GM12874 (cell line): Measurements from ENCODE around the gene BTG2.

Experiments used
- TF ChIP-seq, protein P1 (sequence below): IDR thresholded peaks from 2 replicates; pipeline ENCODE4 v1.5.1; 2011; ENCODE audit warnings: low read depth, mild to moderate bottlenecking, control low read depth, low read length, moderate library complexity; ENCODE audit not compliant: insufficient read depth

The BTG2 gene

DNA sequence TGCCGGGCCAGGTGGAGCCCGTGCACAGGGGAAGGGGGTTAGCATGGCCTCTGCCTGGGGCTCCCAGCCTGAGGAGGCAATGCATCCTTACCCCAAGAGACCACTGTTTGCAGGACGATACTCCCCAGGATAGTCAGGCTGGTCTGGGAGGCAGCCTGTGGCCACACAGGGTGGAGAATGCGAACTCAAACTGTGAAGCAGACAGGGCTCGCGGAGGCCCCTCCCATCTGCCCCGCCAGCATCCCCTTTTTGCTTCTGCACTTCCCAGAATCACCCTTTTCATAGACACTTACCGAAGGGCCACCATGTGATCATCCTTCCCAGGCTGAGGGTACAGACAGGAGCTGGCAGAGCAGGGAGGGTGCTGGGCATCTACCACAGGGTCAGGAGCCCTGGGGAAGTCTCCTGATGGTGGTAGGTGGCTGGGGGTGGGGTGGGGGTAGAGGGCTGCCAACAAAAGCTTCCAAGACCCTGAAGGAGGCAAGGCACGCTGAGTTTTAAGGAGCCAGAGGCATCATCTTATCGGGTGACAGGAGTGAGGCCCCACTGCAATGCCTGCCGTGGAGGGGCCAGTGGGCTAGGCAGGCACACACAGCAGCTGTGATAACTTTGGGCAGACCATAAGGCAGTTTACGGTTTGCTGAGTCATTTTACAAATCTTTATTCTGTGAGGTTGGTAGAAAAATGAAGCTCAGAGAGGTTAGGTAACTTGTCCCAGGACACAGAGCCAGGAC is 31.3 kb upstream of the BTG2 start:
- TF ChIP-seq, protein P1, sequence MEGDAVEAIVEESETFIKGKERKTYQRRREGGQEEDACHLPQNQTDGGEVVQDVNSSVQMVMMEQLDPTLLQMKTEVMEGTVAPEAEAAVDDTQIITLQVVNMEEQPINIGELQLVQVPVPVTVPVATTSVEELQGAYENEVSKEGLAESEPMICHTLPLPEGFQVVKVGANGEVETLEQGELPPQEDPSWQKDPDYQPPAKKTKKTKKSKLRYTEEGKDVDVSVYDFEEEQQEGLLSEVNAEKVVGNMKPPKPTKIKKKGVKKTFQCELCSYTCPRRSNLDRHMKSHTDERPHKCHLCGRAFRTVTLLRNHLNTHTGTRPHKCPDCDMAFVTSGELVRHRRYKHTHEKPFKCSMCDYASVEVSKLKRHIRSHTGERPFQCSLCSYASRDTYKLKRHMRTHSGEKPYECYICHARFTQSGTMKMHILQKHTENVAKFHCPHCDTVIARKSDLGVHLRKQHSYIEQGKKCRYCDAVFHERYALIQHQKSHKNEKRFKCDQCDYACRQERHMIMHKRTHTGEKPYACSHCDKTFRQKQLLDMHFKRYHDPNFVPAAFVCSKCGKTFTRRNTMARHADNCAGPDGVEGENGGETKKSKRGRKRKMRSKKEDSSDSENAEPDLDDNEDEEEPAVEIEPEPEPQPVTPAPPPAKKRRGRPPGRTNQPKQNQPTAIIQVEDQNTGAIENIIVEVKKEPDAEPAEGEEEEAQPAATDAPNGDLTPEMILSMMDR = no peak

DNA sequence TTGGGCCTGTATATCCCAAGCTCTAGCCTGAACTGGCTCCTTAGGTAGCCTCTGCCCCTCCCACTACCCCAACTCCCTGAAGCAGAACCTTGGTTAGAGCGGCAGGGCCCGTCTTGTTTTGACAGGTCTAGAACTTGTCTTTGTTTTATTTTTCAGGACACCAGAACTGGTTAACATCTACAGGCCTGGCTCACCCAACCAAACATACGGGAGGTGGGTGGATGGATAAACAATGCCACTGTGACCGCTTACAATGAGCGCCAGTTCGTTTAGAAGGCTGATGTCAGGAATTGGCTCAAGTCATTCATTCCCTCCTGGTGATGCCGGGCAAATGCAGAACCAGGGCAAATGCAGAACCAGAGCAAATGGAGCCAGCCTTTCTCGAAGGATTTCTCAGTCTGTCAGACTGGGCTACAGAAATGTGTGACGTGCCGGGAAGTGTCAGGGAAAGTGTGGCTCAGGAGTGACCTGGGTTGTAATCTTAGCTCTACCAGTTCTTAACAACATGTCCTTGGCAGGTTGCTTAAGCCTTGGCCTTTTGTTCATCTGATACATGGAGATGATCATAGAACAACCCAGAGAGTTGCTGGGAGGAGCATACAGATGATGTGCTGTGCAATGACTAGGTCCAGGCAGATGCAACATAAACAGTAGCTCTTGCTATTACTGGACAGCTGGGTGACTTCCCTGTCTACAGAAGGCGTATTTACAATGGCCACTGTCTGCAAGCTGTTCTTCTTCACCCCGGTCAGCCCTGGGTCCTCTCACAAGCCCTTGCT is 30.5 kb upstream of the BTG2 start:
- TF ChIP-seq, protein P1 = no peak

DNA sequence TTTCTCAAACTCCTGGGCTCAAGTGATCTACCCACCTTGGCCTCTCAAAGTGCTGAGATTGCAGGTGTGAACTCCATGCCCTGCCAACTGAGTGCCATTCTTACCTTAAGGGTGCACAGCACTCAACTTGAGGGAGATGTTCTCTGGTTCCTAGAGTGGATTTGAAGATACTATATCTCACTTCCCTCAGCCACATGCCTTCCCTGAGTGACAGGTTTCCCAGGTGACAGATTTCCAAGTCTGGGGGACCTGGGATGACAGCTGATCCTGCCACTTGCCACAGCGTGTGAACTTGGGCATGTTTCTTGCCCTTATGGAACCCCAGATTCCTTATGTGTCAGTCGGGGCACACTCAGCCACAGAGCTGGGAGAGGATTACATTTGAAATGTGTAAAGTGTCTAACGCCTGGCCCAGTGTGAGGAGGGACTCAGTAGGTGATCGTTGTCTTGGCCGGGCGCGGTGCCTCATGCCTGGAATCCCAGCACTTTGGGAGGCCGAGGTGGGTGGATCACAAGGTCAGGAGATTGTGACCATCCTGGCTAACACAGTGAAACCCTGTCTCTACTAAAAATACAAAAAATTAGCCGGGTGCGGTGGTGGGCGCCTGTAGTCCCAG is 29.6 kb upstream of the BTG2 start:
- TF ChIP-seq, protein P1 = no peak

DNA sequence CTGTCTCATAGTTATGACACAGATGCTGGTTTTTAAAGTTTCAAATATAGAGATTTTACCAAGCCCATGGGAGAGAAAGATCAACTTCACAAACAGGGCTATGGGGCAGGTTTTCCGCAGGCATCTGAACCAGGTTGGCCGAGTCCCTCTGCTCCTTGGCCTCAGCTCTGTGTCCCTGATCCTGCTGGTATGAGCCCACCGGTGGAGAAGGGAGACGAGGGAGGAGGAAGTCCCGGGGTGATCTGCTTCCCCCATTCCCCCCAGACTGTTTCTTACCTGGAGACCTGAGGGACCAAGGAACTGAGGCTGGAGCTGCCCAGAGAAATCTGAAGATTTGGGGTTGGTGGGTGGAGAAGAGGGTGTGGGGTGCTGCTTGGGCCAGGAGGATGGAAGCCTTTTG is 28.9 kb upstream of the BTG2 start:
- TF ChIP-seq, protein P1 = no peak

DNA sequence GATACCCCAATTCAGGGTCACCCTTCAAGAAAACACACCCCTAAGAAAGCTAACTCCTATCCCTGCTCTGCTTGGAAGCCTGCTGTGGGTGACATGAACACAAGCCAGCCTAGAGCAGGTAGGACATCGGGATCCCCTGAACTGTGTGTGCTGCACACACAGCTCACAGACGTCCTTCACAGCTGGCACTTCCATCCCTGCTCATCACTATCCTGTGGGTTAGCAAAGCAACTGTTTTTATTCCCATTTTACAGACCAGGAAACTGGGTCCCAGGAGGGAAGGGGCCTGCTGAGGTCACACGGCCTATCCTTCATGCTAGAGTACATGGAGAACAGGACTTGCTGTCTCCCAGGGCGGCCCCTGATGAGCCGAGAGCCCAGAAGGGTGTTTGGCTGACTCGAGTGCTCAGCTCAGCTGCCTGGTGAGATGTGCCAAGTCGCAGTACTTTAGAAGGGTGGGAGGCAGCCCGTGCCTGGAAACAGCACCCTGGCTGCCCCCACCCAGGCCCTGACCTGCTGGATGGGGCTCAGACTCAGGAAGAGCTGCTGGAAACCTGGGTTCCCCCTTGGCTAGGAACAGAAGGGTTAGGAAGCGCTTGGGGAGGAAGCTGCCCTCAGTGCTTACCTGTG is 28.3 kb upstream of the BTG2 start:
- TF ChIP-seq, protein P1 = no peak

DNA sequence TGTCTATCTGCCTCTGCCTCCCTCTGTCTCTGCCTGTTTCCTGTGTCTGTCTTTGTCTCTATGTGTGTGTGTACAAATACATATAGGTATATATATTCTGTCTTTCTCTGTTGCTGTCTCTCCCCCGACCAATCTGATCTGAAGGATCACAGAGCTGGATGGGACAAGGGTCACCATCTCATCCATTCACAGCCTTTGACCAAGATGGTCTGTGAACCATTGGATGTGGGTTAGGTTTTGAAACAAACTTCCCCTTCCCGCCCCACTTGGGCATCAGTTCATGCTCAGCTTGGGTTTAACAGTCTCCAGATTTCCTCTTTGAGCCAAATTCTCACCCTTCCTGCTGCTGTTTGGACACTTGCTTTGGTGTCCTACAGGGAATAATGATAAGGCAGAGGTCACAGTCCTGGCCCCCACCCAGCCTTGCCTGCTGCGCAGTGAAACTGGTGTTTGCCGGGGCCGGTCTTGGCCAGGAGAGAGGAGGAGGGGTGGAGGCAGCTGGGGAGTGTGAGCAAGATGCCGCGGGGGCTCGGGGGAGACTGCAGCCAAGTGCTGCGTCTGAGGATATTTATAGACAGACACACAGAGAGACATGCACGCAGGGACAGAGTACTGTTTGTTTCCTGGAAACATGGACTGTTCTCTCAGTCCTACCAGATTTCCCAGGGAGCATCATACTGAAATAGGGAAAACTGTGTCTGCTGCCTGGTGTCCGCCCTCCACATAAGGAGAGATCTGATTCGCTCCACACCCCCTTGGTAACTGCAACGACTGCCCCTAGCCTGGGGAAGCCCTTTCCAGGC is 27.0 kb upstream of the BTG2 start:
- TF ChIP-seq, protein P1 = no peak
